Measurements from ENCODE around the gene NLGN3.

The NLGN3 gene

DNA sequence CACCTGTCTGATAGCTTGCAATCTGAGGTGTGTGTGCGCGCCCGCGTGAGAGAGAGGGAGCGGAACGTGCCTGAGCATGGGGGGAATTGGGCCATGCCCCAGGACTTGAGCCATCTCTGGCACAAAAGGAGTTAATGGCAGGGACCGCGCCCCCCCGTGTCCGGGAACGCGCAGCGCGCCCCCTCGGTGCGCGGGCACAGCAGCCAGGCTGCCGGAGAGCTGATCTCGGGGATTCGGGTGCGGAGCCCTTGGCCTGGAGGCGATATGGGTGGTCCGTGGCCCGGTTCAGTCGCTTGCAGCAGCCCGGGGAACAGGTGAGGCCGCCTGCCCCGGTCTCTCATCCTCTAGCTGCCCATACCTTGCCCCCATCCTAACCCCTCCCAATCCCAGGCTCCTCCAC lies at the start of gene NLGN3:
Gene NLGN3 (plus strand): TSS at position 191 of the 400 bp plus-strand sequence. CDS start 2,909 bp downstream, outside the sequence.
- DNase-seq (ENCODE audit: low read depth in 2 of 2), result no peak

DNA sequence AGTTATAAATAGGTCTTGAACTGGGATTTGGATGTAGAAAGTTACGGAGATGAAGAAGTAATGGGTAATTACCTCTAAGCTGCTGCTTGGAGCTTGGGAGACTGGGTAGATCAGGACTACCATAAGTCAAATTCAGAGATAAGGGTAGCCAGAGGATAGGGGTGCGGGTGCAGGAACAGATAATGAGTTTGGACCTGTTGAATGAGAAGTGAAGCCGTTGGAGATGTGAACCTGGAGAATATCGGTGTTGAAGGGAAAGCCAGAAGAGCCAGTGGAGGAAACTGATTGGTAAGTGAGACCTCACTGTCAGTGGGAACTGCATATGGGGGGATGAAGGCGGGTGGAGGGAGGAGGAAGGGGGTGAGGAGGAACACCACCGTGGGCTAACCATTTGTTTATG lies 49.6 kb upstream of the NLGN3 start:
- DNase-seq (ENCODE audit: low read depth in 2 of 2), result no peak

DNA sequence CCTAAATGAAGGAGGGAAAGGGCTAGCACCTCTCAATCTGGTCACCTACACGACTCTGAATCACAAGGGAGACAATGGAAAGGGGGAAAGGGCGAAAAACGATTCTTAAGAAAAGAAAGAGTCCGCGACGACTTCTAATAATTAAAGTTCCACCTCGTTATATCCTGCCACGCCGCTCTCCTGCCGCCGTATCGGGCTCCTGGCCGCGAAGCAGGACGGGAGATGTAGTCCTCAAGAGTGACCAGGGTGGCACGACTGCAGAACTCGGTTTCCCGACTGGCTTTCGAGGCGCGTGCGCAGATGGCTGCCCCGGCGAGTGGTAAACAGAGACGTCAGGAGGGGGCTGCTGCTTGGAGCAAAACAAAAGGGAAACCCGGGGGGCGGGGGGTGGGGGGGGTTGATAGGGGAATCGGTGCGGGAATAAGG lies 49.1 kb upstream of the NLGN3 start, which contains the start of gene FOXO4:
Gene FOXO4 (plus strand): TSS at position 297 of the 426 bp plus-strand sequence. CDS start 678 bp downstream, outside the sequence.
- DNase-seq (ENCODE audit: low read depth in 2 of 2), result peak; percentile 71 to 82

DNA sequence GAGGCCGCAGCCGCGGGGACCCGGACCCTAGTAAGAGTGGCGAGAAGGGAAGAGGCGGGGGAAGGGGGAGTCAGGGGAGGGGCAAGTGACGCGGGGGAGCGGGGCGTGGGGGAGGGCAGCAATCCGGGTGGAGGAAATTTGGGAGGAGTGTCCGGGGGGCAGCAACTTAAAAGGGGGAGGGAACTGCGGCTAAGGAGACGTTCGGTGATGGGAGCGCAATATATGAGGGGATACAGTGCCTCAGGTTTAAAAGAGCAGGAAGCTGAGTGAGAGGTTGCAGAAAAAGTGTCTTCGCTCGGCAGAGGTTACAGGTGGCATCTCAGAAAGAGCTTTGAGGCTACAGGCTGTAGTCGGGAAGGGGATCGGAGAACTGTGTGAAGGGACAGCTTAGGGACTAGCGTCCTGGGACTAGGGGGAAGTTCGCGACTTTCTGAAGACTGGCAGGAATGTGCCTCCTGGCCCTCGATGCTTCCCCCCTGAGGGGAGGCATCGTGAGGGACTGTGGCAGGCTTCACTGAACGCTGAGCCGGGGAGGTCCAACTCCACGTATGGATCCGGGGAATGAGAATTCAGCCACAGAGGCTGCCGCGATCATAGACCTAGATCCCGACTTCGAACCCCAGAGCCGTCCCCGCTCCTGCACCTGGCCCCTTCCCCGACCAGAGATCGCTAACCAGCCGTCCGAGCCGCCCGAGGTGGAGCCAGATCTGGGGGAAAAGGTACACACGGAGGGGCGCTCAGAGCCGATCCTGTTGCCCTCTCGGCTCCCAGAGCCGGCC lies 48.5 kb upstream of the NLGN3 start:
- DNase-seq (ENCODE audit: low read depth in 2 of 2), result peak in 1 of 2 donors; percentile 15

DNA sequence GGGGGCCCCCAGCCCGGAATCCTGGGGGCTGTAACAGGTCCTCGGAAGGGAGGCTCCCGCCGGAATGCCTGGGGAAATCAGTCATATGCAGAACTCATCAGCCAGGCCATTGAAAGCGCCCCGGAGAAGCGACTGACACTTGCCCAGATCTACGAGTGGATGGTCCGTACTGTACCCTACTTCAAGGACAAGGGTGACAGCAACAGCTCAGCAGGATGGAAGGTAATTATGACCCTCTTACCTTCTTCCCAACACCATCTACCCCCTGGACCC lies 47.9 kb upstream of the NLGN3 start:
- no peak for DNase-seq (ENCODE audit: low read depth in 2 of 2)

DNA sequence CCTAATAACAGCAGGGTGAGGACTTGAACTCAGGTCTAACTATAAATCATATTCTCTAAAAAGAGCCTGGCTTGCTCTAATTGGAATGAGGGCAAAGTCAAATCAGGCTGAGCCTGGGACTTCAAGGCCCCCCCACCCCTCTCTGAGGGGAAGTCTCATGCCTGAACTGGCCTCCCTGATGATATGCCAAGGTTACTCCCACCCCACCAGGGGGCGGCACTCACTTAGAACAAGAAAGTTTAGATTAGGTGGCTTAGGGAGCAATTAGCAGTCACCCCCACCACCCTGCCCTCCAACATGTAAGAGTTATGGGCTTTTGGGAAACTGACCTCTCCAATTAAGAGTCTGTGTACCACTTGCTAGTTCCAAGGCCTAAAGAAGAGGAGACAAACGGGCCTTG lies 46.3 kb upstream of the NLGN3 start:
- peak; percentile 50 to 54 for DNase-seq (ENCODE audit: low read depth in 2 of 2)

DNA sequence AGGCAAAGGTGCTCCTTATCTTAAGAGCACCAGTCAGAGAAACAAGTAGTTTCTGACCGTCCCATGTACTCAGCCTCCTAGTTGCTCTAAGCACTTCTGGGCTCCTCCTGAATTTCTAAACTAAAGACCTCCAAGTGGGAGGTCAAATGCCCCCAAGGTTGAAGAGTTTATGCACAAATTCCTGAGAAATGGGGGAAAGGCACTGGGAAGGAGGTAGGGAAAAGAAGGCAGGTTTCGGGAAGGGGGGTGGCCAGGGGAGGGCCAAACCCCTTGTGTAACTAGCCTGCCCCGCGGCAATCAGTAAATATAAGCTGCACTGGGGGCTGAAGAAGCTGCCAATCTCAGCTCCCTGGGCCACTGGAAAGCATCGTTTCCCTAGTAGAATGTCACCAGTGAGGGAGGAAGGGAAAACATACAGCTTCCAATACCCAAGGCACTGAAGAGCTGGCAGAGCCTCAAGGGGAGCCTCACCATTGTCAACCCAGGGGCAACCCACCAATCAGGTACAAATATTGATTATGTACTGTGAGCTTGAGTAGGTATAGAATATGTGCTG lies 45.6 kb upstream of the NLGN3 start:
- no peak for DNase-seq (ENCODE audit: low read depth in 2 of 2)

DNA sequence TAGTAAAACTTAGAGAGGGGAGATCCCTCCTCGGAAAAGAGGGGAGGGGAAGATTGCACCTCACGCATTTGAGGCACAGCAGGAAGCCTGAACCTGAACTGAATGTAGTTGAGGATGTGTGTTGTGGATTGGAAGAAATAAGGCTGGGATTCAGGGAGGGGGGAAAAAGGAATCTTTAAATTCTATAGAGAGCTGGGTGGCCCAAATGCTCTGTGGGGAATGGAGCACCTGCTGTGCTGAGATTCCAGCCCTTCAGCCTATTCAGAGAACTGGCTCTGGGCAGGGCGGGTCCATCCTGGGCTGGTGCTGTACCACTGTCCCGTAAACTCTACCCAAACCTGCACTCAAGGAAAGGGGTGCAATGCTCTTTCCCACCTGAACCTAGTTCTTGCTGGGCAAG lies 44.9 kb upstream of the NLGN3 start:
- DNase-seq (ENCODE audit: low read depth in 2 of 2), result no peak

DNA sequence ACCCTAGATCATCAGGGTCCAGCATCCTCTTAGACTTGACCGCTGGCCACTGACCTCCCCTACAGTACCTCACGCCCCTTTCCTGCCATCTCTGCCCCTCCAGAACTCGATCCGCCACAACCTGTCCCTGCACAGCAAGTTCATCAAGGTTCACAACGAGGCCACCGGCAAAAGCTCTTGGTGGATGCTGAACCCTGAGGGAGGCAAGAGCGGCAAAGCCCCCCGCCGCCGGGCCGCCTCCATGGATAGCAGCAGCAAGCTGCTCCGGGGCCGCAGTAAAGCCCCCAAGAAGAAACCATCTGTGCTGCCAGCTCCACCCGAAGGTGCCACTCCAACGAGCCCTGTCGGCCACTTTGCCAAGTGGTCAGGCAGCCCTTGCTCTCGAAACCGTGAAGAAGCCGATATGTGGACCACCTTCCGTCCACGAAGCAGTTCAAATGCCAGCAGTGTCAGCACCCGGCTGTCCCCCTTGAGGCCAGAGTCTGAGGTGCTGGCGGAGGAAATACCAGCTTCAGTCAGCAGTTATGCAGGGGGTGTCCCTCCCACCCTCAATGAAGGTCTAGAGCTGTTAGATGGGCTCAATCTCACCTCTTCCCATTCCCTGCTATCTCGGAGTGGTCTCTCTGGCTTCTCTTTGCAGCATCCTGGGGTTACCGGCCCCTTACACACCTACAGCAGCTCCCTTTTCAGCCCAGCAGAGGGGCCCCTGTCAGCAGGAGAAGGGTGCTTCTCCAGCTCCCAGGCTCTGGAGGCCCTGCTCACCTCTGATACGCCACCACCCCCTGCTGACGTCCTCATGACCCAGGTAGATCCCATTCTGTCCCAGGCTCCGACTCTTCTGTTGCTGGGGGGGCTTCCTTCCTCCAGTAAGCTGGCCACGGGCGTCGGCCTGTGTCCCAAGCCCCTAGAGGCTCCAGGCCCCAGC lies 43.8 kb upstream of the NLGN3 start:
- DNase-seq (ENCODE audit: low read depth in 2 of 2), result no peak

DNA sequence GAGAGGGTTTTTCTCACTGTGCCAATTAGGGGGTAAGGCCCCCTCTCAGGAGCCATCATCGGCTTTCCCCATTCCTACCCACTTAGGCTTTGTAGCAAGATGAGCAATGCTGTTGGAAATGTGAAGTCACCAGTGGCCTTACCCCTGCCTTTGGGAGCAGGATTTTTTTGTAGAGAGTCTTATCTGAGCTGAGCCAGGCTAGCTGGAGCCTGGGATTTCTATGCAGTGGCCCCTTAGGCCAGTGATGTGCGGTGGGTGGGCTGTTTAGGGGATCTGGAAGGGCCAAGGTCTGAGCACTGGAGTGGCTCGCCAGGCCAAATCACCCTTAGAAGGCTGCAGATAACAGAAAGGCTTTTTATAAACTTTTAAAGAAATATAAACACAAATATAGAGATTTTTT lies 42.3 kb upstream of the NLGN3 start:
- no peak for DNase-seq (ENCODE audit: low read depth in 2 of 2)

DNA sequence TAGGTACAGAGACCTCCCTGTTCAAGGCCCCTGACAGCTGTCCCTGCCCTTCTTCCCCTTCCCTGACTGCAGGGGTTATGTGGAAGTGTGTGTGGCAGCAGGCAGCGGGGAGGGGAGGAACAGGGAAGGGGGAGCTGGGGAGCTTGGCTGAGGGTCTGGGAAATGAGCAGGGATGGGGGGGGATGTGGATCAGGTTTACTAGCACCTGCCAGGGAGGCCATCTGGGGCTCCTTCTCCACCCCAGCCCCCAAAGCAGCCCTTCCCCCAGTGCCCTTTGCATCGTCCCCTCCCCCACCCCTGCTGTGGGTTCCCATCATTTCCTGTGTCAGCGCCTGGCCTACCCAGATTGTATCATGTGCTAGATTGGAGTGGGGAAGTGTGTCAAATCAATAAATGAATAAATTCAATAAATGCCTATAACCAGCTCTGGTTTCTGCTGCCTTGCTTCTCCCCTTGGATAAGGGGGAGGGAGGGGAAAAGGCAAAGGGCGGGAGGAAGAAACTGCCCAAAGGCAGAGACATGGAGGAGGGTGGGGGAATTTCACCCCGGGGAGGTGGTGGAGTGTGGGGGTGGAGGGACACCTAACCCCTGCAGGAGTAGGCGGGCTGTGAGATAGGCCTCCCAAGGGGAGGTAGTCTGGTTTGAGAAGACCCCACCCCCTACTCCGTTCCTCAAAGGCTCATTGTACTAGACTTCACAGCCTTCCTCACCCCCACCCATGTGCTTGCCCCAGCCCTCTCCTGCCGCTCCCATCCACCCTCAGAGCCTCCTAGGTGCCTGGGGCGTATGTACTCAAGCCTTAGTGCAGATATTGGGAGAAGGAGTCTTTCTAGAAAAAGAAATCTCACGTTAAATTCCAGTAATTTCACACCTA lies 41.3 kb upstream of the NLGN3 start:
- peak in 1 of 2 donors; percentile 25 for DNase-seq (ENCODE audit: low read depth in 2 of 2)

DNA sequence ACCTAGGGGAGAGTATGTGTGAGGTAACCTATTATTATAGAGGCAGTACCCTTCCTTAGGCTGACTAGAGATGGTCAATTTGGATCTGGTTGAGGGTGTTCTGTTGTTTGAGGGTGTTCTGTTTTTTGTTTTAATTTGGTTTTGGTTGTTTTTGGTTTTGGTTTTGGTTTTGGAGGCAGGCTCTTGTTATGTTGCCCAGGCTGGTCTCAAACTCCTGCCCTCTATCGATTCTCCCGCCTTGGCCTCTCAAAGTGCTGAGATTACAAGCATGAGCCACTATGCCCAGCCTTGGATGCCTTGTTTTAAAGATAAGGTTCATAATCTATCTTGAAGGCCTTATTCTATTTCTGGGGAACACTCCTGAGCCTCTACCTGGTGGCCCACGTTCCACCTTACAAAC lies 39.0 kb upstream of the NLGN3 start:
- no peak for DNase-seq (ENCODE audit: low read depth in 2 of 2)

DNA sequence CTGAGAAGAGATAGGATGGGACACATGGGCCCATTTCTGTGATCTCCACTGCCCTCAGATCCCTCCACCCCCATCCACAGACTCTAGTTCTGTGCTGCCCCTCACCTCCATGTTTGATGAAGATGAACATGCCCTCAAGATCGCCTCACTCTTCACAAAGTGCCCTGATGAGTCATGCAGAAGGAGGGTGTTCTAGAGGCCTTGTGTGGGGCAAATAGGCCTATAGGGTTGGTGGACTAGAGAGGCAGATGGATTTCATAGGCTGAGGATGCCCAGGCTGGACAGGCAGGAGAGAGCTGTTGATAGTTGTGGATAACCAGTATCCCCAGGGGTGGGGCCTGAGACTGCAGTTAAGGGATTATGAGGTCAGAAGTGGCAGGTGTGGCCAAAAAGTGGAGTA lies 38.2 kb upstream of the NLGN3 start, which contains the start of gene CXorf65:
Gene CXorf65 (minus strand): TSS at position 314 of the 400 bp plus-strand sequence. CDS start 184 bp downstream, at position 130.
- DNase-seq (ENCODE audit: low read depth in 2 of 2), result no peak

DNA sequence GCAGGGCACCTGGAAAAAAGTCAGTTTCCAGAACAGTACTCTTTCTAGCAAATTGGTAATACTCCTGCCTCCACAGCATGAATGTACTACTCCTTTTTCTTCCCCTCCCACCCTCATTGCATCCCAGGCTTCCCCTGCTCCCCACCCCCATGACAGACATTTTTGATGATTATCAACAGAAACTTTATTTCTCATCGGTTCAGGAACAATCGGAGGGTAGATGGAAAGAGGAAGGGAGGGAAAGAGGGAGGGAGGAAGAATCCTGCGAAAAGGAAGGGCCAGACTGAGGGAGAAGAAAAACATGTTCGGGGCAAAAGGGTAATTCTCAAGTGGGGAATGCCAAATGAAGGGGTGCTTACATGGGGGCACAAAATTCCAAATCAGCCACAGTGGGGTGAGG lies 37.4 kb upstream of the NLGN3 start:
- DNase-seq (ENCODE audit: low read depth in 2 of 2), result no peak

DNA sequence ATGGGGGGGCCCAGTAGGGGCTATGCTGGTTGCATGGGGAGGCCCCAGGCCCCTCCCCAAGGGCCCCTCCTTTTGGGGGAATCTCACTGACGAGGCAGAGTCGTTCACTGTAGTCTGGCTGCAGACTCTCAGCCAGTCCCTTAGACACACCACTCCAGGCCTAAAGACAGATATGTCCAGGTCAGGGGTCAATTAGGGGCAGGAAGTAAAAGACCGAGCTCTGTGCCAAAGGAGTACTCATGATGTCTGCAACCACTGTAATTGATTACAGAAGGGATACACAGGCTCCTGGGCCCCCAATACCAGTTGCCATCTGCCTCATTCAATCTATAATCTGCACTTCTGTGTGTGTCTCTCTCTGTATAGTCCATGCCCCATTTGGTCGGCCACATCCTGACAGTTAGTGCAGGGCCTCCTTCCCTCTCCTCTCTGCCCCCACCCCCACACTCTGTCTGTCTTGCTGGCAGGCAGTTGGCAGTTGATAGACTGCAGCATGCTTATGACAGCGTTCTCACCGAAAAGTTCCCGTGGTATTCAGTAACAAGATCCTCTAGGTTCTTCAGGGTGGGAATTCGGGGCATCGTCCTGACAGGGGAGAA lies 36.8 kb upstream of the NLGN3 start:
- DNase-seq (ENCODE audit: low read depth in 2 of 2), result no peak

DNA sequence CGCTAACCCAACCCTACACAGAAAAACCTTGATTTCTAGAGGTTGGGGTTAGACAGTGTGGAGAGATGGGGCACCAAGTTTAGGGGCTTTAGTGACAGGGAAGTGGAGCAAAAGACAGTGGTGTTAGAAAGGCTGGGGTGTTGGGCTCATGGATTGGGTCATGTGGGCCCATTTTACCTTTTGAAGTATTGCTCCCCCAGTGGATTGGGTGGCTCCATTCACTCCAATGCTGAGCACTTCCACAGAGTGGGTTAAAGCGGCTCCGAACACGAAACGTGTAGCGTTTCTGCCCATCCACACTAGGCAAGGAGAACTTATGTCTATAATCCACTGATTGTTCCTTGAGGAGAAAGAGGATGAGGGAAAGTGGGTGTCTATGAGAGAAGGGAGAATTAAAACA lies 35.6 kb upstream of the NLGN3 start:
- DNase-seq (ENCODE audit: low read depth in 2 of 2), result no peak

DNA sequence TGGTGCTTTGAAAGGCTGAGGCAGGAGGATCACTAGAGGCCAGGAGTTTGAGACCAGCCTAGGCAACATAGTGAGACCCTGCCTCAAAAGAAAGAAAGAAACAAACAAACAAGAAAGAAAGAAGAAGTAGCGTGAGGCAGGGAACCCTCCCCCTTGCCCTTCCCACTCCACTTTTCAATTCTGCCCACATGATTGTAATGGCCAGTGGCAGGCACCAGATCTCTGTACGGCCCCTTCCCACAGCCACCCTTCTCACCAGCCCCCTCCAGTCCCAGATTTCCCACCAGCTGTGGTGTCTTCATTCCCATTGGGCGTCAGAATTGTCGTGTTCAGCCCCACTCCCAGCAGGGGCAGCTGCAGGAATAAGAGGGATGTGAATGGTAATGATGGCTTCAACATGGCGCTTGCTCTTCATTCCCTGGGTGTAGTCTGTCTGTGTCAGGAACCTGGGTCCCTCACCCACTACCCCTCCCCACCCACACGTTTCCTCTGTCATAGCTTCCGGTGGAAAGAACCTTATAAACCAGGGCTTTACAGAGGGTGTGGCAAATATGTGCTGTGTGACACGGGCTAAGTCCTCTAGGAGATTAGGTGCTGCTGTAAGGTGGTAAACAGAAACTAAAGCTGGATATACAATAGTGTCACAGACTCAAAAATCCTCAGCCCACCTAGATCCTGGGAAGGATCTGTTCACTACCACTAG lies 33.3 kb upstream of the NLGN3 start, which contains the start of gene IL2RG:
Gene IL2RG (minus strand): TSS at position 437 of the 703 bp plus-strand sequence. CDS start 38 bp downstream, at position 399.
- peak; percentile 66 to 72 for DNase-seq (ENCODE audit: low read depth in 2 of 2)

DNA sequence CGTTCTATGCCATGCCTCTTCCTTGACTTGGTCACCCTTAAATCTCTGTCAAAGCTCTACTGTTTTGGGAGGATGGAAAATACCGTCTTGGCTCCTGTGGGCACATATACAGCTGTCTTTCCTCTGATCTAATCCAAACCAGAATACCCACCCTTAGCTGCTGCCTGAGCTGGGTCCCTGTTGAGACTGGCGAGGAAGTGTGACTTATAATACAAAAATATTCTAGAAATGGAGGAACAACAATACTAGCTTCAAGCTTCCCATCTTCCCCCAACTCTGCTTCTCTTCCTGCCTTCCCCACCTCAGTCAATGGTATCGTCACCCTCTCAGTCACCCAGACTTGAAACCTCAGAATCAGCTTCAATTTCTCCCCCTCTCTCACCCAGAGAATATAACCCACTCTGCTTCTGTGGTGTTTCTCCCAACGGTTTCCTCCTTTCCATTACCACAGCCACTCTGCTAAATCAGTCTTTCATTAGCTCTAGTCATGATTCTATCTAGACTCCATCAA lies 32.7 kb upstream of the NLGN3 start:
- DNase-seq (ENCODE audit: low read depth in 2 of 2), result no peak

DNA sequence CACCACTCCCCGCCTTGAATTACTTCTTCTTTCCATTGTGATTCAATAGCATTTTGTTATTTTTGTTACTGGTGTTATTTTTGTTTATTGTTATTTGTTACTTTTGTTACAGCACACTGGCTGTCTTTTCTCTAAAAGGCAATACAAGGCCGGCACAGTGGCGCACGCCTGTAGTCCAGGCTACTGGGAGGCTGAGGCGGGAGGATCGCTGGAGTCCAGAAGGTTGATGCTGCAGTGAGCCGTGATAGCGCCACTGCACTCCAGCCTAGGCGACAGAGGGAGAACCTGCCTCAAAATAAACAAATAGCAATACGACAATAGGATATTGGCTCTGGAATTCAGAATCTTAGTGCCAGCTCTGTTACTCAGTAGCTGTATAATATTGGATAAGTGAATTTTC lies 27.3 kb upstream of the NLGN3 start:
- DNase-seq (ENCODE audit: low read depth in 2 of 2), result no peak
